M059J (cell line): ENCODE measurements around the gene STUM. TPM values are rescaled to one million over a fixed set of nuclear protein-coding genes. Genes with fewer than 3 reads are reported as not detected.
"Not testable (repeated sequence)": the region's sequence is repeated elsewhere in the genome, so short reads cannot be mapped to it uniquely, and the experiment has no call there.

Experiments
- DNase-seq: peaks from one replicate; pipeline ENCODE4 v3.0.0-alpha.2; 2012; ENCODE audit warnings: low read depth
- total RNA-seq: library from RNA; depleted of rRNA; stranded (reverse); fragments of >200 nt; shearing (Covaris generic); gene quantifications from 2 replicates; pipeline ENCODE4 v1.2.3, GENCODE V29; 2014

STUM gene
- total RNA-seq, 1 experiment from 2014 or later, result not detected

DNA sequence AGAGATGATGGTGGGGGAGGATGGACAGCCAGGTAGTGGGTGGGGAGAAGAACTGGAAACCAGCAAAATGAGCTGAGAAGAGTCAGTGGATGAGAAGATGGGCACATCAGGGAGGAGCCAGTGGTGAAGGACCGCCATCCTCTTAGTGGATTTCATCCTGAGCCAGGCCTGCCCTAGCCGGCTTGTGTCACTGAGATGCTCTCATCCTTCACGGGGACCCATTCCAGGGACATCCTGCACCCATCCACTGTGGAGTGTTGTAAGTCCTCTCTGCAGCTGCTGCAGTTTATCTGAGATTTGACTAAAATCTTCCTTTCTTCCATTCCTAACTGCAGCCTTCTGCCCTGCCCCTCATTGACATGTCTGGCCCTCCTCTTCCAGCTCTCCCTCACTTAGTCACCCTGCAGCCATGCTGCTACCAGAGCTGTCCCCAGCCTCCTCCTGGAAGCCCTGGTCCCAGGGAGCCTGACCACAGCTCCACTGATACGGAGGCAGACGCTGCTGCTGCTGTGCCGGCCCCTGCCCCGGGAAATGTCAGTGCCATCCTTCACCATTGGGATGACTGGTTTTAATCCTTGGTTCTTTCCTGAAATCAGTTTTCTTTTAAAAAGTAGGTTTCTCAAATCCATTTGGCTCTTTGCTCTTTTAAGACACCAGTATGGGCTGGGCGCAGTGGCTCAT, 33.2 kb downstream of the STUM start:
- no peak for DNase-seq

DNA sequence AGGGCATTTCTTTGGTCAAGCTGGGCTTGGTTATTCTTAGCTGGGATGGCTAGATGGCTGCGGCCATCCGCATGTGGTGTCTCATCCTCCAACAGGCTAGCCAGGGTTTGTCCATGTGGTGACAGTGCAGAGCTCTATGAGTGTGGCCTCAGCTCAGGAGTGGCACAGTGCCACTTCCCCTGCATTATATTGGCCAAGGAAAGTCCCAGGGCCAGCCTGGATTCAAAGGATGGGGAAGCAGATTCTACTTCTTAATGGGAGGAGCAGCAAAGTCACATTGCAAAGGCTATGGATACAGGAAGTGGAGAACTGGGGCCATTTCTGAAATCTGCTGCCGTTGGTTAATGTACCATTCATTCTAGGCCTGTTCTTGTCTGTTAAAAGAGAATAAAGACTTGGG, 34.4 kb downstream of the STUM start:
- no peak for DNase-seq

DNA sequence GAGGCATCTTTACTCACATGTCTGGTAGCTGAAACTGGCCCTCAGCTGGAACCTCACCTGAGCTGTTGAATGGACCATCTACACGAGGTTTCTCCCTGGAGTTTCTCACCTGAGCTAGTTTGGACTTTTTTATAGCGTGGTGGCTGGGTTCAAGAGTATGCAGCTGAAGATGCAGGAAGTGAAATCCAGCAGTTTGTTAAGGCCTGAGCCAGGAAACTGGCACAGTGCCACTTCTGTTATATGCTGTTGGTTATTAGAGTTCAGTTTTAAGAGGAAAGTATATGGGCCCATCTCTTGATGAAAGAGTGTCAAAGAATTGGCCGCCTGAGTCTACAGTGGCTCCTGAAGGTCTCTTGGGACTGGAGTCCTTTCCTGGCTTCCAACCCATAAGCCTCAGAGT, 35.6 kb downstream of the STUM start:
- no peak for DNase-seq

DNA sequence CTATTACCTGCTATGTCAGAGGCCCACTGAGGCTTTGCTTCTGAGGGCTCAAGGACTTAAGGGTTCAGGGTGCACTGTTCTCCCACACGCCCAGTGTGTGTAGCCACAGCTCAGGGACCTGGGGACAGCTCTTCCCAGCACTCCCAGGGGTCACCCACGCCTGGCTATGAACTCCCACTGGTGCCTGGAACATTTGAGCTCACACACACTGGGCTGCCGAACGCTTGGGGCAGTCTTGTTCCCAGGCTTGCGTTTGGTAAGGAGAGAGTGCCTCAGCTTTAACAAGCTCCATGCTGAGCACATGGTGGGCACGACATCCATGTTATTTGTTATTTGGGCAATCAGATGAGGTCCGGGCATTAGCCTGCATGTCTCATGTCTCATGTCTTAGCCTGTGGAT, 37.6 kb downstream of the STUM start:
- DNase-seq, result no peak

DNA sequence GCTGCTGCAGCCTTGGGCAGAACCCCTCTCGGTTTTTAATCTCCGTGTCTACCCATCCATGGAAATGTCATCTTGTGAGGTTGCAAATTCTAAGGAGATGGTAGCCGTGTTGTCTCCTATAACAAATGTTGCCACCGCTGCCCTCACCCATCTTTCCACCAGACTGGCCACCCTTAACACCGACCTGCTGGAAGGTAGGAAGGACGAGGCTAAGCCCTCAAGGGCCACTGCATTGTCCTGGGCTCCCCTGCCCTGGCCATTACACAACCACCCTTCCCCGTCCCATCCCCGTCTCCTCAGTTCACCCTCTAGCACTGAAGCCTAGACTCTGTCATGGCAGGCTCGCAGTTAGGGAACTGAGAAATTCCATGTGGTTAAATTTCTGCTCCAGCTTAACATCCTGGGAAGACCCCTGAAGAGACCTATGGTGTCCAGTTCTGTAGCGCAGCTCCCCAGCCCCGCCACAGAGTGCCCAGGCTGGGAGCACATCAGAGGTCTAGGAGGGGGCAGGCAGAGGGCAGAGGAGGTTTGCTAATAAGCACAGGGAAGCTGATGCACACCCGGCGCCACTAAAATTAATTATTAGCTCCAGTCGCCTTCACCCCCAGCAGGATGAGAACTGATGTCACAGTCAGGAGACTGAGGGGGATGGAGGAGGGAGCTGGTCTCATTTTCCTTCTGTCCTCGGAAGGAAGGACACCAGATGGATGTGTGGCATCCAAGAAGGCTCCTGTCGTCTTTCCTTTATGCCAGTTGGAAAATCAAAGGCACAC, 38.3 kb downstream of the STUM start:
- DNase-seq, result no peak

DNA sequence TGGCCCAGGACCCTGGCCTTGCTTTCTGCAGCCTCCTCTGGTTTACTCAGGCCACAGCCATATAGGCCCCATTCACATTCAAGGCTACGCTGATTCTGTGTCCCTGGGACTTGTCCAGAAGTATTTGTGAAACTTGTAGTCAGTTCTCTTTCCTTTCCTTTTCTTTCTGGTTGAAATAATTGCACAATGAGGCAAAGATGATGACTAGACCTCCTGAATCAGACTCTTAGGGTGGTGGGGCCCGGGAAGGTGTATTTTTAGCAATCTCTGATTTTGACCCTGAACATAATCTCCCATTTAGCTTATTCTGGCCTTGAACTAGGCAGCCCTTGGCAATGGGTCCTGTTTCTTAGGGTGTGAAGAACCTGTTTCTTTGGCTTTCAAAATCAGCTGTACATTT, 39.9 kb downstream of the STUM start:
- no peak for DNase-seq

DNA sequence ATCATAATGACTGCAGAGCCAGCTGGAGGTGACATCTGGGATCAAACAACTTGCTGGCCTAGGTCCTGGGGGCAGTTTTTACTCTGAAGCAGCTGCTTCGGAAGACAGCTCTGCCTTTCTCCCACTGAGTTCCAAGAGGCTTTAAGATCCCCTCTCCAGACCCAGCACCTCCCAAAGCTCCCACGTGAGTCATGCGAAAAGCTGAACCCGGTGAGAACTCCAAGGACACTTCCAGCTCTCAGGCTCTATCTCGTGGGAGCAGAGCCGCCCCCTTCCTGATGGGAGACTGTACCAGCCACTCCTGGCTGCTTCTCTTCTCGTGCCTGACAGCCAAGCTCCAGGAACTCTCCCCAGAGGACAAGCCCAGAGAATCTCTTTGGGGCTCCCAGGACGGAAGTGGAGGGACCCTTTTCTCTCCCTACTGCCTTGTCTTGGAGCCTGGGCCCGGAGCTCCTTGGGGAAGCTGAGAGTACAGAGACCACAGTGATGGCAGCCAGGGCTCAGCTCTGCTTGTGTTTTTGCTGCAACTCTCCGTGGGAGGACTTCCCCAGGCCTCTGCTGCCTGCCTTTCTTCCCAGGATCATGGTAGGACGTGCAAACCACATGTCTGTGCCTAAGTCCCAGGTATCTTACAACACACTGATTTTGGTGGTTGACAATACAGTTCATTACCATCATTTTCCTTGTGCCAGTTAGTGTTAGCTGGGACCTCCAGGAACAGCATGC, 40.6 kb downstream of the STUM start:
- DNase-seq, result no peak

DNA sequence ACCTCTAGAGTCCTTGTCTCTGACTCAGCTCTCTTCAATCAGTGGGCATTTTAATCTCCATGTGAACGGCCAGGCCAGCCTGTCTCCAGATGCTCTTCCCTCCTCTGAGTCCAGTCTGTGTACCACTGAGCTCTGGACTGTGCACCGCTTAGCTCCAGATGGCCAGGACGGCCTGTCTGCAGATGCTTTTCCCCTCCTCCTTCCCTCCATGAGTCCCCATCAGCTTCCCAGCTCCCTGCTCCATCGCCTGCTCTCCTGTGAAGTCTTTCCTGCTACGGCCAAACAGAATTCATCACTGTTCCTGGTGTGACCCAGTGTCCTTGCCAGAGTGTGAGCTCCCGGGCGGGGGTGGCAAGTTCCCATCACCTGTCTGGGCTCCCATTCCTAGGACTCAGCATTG, 42.0 kb downstream of the STUM start:
- no peak for DNase-seq

DNA sequence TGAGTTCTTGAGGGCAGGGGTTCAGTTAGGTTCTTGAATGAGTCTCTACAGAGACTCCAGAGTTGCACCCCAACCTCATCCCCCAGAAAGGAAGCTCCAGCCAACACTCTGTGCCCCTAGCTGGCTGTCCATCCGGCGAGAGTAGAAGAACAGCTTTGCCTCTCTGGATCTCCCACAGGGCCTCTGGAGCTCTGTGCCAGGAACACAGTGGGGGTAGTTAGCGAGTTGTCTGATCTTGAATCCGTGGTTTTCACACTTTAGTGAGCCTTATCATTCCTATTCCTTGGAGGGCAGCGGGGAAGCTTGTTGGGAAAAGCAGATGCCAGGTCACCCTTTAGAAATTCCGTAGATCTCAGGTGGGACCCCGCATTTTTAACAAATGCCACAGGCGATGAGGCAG, 45.0 kb downstream of the STUM start:
- DNase-seq, result no peak

DNA sequence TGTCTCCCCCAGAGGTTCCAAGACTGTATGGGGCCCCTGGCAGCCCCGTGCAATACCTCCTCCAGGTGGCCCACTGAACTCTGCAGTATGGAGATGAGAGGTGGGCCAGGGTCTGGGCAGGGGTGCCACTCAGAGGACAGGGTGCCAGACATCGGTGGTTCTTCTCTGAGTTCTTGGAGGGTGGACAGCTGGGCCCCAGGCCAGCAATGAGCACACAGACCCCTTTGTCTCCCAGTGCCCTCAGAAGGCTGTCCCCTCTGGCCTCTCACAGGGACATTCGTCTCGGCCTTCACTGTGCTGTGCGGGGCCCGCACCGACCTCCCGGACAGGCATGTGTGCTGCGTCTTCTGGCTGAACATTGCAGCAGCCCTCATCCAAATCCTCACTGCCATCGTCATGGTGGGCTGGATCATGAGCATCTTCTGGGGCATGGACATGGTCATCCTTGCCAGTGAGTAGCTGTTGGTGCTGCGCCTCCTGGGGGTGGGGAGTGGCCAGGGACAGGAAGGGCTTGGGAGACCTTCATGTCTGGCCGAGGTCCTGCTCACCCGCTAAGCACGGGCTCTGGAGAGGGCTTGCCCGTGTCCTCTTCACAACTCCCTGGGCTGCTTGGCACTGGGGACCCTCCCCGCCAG, 48.1 kb downstream of the STUM start:
- no peak for DNase-seq

DNA sequence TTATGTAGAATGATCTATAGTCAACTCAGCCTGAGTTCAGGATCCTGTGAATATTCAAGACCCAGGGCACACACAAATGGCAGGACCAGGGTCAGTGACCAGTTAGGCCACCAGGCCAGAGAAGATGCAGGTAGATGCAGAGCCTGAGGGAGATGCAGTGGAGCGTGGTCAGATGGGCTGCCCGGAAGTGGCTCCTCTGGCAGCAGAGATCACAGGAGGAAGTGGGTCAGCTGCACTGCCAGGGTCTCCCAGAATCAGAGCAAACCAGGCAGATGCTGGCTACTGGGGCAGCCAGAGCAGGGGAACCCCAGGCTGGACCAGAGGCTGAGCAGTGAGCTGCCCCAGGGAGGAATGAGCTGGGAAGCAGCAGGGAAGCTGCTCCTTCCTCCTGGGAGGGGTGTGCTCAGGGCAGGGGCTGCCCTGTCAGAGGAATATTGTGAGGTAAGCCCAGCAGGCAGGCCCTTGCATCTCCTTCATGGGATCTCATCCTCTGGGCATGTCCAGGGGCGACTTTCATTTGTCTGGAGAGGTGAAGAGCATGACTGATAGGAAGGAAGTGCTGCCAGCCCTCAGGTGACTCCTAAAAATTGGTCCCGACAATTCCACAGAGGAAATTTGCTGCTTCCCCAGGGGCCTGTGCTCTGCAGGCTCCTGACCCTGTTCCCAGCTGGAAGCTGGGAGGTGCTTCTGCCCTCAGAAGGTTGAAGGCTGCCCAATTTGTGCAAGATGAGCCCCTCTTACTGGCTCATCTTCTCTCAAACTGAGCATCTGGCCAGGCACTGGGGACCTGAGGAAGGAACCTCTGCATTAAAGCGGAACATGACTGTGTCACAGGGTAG, 49.3 kb downstream of the STUM start:
- no peak for DNase-seq

DNA sequence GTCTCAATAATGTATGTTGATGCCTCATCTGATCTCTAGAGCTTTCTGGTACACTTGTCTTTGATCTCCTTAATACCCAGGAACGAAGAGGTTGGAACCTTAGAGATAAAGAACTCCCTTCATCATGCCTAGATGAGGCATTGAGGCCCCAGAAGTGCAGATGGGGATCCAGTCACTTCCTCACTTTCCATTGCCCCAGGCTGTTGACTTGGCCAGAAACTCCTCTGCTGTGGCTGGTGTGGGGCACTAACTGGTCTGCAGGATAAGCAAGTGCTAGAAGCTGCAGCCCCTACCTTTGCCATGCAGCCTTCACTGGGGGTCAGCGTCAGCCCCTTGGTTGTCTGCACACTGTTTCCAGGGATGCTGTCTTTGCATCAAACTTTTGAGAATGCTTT, 49.9 kb downstream of the STUM start:
- peak; percentile 40 for DNase-seq

DNA sequence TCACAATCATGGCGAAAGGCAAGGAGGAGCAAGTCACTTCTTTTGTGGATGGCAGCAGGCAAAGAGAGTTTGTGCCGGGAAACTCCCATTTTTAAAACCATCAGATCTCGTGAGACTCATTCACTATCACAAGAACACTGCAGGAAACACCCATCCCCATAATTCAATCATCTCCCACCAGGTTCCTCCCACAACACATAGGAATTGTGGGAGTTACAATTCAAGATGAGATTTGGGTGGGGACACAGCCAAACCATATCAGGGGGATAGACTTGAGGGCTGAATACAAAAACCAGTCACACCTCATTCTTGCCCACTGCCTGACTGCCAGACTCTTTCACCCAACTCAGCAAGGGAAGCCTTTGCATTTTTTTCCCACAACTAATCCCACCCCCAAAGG, 50.4 kb downstream of the STUM start:
- DNase-seq, result not testable (repeated sequence)

DNA sequence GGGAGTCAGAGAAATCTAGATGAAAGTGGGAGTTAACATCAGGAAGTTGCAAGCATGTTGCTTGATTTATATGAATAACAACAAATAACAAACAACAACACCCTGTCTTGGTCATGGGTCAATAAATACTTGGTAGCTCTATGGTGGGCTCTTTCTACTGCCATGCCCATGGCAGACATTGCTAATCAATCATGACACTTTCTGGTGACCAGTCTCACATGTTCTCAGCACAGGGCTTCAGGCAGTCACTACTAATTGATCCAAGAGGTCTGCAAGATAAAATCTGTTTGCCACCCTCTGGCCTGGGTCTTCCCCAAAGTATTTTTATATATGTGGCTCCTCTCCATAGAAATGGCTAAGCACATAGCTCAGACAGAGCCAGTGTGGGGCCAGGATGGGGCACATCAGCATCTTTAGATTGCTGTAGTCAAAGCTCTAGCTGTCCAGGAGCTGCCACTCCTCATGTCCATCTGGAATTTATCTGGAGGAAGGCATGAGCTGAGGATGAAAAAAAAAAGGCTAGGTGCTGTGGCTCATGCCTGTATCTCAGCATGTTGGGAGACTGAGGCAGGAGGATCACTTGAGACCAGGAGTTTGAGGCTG, 51.2 kb downstream of the STUM start:
- DNase-seq, result no peak

DNA sequence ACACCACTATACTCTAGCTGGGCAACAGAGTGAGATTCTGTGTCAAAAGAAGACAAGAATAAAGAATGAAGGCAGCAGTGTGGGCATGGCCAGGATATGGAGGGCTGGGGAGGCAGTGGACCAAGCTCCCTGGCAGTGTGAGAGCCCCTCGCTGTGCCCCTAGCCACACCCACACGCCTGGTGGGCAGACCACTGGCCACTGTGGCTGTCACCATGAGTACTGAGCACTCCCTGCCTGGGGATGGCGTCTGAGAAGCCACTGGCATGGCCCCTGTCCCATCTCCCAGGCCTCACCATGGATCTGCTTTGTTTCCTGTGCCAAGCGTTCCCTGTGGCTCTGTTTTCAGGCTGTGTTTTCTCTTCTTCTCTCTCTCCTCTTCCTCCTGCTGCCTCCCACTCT, 51.7 kb downstream of the STUM start:
- no peak for DNase-seq

DNA sequence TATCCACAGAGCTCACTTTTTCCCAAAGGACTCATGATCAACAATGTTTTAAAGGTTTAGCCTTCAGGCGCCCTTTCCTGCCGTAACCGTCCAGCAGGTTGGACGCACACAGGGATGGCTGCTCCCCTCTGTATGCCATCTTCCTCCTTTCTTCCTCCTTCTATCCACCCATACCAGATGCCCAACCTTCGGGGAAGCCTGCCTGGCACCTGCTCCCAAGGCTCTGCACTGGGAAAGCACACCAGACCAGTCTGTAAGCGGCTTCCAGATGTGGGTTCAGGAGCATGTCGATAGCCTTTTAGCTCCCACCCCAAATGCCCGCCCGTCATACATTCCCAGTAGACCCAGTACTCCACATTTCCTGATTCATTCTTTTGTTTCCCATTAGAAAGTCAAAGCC, 52.9 kb downstream of the STUM start:
- DNase-seq, result no peak

DNA sequence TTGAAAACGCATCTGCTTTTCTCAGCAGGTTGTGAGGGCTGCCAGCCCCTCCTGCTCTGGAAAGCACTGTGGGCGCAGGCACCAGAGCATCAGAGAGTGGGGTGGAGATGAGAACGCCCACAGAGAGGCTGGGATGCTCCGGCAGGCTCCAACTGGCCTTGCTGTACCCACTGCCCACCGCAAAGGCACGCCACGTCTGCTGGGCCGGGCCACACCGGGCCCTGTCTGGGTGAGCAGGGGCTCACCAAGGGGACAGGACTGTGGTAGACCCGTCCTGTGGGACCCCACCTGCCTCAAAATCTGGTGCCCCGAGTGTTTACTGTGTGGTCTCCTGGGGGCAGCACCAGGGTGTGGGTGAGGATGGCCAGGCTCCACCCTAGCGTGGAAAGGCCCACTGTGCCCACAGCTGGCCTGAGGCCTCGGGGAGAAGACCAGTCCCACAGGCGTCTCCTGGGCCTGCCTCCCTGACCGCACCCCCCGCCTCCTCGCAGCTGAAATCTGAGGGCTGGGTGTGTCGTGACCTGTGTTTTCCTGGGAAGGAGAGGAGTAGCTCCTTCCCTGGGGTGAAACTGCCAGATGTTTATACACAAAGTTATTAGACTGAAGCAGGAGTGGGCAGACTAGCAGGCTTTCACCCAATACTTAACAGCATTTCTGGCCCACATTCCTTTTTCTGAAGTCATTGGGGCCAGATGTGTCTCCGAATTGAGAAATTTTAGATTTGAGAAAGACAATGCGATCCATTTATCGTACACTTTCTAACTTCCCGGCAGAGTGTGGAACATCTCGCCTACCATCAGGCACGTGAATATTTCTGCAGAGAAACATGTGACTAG, 53.8 kb downstream of the STUM start:
- DNase-seq, result no peak

DNA sequence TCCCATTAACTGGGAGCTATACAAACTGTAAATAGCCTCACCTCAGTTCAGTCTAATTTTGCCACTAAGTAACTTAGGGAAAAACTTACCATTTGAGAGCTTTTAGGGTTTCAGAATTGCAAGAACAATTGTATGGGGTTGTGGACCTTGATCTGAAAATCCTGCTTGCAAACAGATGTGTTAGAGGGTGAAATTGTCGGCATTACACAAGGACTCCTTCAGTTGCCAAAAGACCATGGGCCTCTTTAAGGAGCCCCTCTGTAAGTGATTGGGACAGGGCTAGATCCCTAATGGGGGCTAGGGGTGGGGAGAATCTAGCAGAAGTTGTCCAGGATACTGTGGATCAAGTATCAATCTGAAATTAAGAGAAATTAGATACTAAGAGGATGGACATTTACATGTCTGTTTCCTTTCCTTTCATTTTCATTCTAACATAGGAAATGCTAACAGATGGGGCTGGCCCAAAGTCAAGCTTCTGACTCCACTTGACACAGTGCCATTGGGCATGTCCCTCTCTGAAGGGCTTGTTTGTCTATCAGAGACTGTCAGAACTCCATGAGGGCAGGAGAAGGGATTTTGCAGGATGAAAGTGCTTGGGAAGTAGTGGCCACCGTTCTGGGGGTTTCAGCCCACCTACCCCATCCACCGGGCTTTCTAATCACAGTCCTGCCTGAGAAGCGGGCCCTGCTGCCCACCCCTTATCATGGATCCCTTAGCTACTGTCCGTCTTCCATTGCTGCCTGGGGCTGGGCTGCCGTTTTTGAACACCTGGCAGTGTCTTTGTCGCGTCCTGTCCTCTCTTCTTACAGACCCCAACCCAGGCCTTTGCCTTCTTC, 54.7 kb downstream of the STUM start:
- DNase-seq, result peak; percentile 54

DNA sequence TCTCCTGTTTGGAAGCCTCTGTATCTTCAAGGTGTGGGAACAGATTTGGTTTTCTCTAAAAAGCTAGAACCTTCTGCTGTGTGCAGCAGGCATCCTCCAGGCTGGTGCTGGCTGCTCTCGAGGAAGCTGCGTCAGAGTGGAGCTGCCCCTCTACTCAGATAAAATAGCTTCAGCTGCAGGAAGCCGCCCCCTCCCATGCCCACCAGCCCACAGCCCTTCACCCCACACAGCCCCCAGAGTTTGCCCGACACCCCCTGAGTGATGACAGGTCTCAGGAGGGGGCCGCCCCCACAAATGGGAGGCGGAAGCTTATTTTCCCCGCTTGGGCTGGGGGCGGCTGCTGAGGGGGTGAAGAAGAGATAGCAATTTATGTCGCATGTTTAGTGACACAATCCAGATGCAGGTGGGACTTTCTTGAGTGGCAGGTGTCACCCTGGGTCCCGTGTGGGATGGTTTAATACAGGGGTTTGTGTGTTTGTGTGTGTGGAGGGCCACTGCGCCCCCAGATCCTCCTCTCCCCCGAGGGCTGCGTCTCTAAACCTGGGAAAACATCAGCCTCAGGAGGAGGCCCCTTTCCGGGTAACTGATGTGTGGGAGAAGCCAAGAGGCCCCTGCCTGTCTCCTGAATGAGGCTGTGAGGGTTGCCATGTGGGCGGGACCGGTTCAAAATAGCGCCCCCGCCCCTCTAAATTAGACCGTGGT, 55.4 kb downstream of the STUM start:
- no peak for DNase-seq
